GM13976 (cell line): Measurements from ENCODE around the gene HUS1.
"Not testable (repeated sequence)": the region's sequence is repeated elsewhere in the genome, so short reads cannot be mapped to it uniquely, and the experiment has no call there.

Experiments
- DNase-seq: peaks from one replicate; pipeline ENCODE4 v3.0.0; 2012; ENCODE audit warnings: low spot score
- in situ Hi-C: fragments of 300-500 bp; cut with MboI; formaldehyde crosslinking; loops from one replicate; pipeline ENCODE4 v1.12.0; 2022; ENCODE audit warnings: low sequenced_read_pairs, mixed read lengths, inconsistent platforms; ENCODE audit not compliant: unreplicated experiment
- TF ChIP-seq, protein P1 (sequence below): IDR thresholded peaks from 2 replicates; pipeline ENCODE4 v1.5.1; 2012; ENCODE audit warnings: borderline replicate concordance, mild to moderate bottlenecking; ENCODE audit not compliant: insufficient read depth; ENCODE audit errors: extremely low read depth, missing control alignments, control extremely low read depth

The HUS1 gene

DNA sequence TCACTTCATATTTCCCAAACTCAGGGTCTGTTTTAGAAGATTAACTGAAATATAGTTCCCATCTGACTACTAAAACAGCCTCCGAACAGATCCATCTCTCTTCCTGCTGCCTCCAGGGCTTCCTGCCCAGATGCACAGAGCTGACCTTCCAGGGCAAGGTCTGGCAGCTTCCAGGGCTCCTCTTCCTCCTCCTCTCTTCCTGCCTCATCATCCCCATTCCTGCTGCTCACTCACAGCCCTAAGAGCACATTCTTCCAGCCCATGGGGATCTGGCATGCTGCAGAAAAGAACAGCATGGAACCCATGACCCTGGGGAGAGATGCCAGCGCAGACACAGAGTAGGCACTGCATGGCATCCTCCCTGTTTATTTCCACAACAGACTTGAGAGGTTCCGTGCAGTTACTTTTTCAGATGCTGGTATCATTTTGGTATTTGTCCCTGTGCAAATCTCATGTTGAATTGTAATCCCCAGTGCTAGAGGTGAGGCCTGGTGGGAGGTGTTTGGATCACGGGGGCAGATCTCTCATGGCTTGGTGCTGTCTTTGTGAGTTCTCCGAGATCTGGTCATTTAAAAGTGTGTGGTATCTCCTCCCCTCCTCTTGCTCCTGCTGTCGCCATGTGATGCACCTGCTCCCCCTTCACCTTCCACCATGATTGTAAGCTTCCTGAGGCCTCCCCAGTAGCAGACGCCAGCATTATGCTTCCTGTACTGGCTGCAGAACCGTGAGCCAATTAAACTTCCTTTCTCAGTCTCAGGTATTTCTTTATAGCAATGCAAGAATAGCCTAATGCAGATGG is 35.5 kb downstream of the HUS1 start:
- TF ChIP-seq, protein P1, sequence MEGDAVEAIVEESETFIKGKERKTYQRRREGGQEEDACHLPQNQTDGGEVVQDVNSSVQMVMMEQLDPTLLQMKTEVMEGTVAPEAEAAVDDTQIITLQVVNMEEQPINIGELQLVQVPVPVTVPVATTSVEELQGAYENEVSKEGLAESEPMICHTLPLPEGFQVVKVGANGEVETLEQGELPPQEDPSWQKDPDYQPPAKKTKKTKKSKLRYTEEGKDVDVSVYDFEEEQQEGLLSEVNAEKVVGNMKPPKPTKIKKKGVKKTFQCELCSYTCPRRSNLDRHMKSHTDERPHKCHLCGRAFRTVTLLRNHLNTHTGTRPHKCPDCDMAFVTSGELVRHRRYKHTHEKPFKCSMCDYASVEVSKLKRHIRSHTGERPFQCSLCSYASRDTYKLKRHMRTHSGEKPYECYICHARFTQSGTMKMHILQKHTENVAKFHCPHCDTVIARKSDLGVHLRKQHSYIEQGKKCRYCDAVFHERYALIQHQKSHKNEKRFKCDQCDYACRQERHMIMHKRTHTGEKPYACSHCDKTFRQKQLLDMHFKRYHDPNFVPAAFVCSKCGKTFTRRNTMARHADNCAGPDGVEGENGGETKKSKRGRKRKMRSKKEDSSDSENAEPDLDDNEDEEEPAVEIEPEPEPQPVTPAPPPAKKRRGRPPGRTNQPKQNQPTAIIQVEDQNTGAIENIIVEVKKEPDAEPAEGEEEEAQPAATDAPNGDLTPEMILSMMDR, result no peak
- DNase-seq, result no peak
- in situ Hi-C loops, result loop anchor here (10.0 kb wide), 1 partner anchor 171 kb away; no protein-coding TSS in a partner anchor

DNA sequence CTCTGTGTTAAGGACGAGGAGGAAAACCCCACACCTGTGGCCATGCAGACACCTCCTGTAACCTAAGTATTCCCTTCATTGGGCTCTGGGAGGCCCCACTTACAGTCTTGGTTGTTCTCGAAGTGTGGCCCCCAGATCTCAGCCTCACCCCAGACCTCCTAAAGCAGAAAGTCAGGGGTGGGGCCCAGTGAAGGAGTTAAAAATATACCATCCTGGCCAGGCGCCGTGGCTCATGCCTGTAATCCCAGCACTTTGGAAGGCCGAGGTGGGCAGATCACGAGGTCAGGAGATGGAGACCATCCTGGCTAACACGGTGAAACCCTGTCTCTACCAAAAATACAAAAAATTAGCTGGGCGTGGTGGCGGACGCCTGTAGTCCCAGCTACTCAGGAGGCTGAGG is 36.8 kb downstream of the HUS1 start:
- DNase-seq, result not testable (repeated sequence)

DNA sequence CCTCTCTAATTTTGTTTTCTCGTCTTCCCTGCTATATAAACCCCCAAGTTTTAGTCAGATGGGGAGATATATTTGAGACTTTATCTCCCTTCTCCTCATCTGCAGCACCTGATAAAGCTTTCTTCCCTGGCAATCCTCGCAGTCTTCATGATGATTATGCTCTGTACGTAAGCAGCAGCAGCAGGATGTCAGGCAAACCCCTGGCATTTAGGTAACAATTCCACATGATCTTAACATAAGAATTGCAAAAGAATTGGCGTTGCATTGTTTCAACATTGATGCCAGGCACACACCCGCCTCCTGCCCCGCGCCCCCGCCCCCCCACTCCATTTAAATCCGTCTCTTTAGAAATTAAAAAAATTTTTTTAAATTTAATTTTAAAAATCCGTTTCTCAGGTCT is 37.3 kb downstream of the HUS1 start:
- TF ChIP-seq, protein P1, result no peak
- no peak for DNase-seq
- in situ Hi-C loops, result loop anchor here (10.0 kb wide), 1 partner anchor 173 kb away; no protein-coding TSS in a partner anchor

More for the DNA sequence above, 36.8 kb downstream of the HUS1 start:
- in situ Hi-C loops, result loop anchor here (10.0 kb wide), 1 partner anchor 172 kb away; no protein-coding TSS in a partner anchor

DNA sequence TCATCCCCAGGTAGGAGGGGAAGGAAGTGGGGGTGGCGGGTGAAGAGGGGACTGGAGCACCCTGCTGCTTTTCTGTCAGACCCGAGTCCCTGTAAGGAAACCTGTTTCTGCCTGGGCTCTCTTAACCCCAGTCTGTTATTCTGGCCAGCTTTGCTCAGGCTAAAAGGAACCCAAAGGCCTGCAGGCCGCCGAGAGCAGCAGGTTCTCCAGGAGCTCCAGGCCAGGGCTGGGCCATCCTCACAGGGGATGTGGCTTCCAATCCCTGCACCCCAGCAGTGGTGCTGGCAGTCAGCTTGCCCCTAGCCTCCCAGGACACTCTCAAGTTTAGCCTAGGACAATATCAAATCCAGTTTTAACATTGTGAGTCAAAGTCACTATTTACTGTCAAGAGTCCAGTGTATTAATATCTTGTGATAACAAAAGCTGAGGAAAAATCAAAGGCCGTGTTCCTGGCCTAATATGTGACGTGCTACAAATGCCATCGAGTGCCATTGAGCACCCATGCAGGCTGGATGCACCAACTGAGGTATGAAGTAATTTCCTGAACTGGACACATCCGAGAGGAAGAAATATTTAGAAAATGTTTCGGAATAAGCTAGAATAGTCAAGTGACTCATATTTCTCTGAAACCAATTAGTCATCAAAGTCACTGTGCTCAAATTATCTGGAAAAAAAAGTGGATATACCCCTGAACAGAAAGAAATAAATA is 38.1 kb downstream of the HUS1 start:
- TF ChIP-seq, protein P1, result no peak

DNA sequence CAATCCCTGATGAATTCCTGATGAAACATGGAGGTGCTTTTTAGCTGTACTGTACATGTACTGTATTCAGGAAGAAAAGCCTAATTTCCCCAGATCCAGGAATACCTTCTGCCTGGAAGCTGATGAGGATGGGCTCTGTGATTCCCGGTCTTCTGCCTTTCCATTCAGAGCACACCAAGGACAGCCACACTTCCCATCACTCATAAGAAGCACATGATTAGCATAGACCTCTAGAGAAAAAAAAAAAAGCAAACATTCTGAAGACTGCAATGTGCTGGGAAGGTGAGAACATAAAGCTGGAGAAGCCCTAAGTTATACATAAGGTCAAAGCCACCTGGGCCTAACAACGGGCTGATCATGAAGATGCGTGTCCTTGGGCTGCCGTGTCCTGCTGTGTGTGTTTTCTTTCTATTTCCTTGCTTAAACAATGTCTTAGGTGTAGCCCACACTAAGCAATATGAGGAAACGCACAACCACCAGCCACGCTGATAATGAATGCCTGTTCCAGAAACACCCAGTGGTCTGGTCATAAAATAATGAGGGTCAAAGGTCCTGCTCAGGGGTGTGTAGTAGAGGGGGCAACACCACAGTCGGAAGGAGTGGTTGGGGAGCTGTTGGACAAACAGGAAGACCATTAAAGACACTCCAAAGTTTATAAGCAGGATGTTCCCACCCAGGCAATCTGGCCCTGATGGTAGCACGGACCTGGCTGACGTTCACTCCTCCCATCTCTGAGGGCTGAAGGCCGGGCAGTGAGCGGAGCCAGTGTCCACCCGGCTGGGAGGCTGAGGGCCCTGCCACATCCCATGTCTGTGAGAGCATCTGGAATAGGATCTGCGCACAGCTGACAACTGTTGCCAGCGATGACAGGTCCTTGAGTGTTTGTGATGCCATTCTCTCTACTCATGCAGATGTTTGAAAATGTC is 39.1 kb downstream of the HUS1 start:
- TF ChIP-seq, protein P1, result no peak
- DNase-seq, result no peak
- in situ Hi-C loops, result loop anchor here (10.0 kb wide), 1 partner anchor 174 kb away; no protein-coding TSS in a partner anchor

More for the DNA sequence above, 38.1 kb downstream of the HUS1 start:
- in situ Hi-C loops, result loop anchor here (10.0 kb wide), 1 partner anchor 174 kb away; no protein-coding TSS in a partner anchor
- no peak for DNase-seq

DNA sequence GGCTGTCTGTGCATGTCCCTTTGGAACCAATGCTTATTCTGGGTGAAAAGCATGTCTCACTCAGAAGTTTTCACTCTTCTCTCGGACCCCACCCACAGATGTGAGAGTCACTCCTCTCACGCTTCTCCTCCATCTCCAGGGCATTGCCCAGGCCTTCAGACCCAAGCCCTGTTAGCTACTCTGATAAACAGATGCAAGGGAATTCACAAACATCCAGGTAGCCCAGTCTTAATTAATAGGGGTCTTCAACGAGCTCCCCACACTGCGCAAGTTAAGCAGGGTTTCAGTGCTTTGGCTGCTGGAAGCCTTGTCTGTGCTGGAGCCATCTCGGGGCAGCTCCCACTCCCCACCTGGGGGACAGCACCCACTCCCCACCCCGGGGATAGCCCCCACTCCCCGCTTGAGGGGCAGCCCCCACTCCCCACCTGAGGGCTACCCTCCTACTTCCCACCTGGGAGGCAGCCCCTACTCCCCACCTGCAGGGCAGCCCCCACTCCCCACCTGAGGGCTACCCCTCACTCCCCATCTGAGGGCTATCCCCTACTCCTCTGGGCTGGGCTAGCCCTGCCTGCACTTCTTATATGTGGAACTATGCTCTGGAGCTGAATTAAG is 39.9 kb downstream of the HUS1 start:
- in situ Hi-C loops, result loop anchor here (10.0 kb wide), 1 partner anchor 175 kb away; no protein-coding TSS in a partner anchor
- DNase-seq, result no peak
- TF ChIP-seq, protein P1, result no peak
